LoVo (cell line): ENCODE results near the gene PPP2R5B.

Experiments
- DNase-seq: peaks from one replicate; pipeline ENCODE4 v3.0.0-alpha.2; 2016; ENCODE audit warnings: low spot score

The PPP2R5B gene

GRCh38 chr11:64888729-64889511 is 35.6 kb upstream of the PPP2R5B start:
- peak; percentile 90 for DNase-seq

GRCh38 chr11:64890522-64890939 is 34.0 kb upstream of the PPP2R5B start:
- no peak for DNase-seq

- peak; percentile 78 for DNase-seq
Observed at GRCh38 chr11:64891215-64891848, 33.2 kb upstream of the PPP2R5B start.

GRCh38 chr11:64891880-64892279 is 32.6 kb upstream of the PPP2R5B start:
- no peak for DNase-seq

- DNase-seq: peak; percentile 14
Observed at GRCh38 chr11:64892411-64892831, 32.1 kb upstream of the PPP2R5B start.

GRCh38 chr11:64892838-64893193 is 31.7 kb upstream of the PPP2R5B start:
- DNase-seq: no peak

GRCh38 chr11:64893194-64894069 is 31.1 kb upstream of the PPP2R5B start:
- peak; percentile 90 for DNase-seq

GRCh38 chr11:64894070-64894811 is 30.2 kb upstream of the PPP2R5B start:
- DNase-seq: peak; percentile 76

GRCh38 chr11:64894812-64895452 is 29.6 kb upstream of the PPP2R5B start:
- no peak for DNase-seq

- DNase-seq: no peak
Observed at GRCh38 chr11:64896448-64897022, 28.0 kb upstream of the PPP2R5B start.

GRCh38 chr11:64897381-64898075 is 27.0 kb upstream of the PPP2R5B start:
- DNase-seq: no peak

GRCh38 chr11:64898076-64898445 is 26.4 kb upstream of the PPP2R5B start:
- DNase-seq: no peak

GRCh38 chr11:64898541-64898940 is 25.9 kb upstream of the PPP2R5B start:
- DNase-seq: no peak

GRCh38 chr11:64900263-64900678 is 24.2 kb upstream of the PPP2R5B start:
- DNase-seq: no peak

GRCh38 chr11:64900774-64901173 is 23.7 kb upstream of the PPP2R5B start:
- DNase-seq: no peak

GRCh38 chr11:64902102-64902900 is 22.2 kb upstream of the PPP2R5B start:
- DNase-seq: no peak

- no peak for DNase-seq
Observed at GRCh38 chr11:64903291-64903833, 21.1 kb upstream of the PPP2R5B start.

GRCh38 chr11:64905516-64906313 is 18.8 kb upstream of the PPP2R5B start:
- no peak for DNase-seq

- DNase-seq: no peak
Observed at GRCh38 chr11:64906314-64906635, 18.2 kb upstream of the PPP2R5B start.
